GM12878 (cell line): ENCODE measurements around the gene PIAS2. TPM values are rescaled to one million over a fixed set of nuclear protein-coding genes. Genes with fewer than 3 reads are reported as not detected.

Source experiments
- ATAC-seq: fragments of 200-7000 bp; cut with Tn5 transposase; 3 replicates; pipeline ENCODE4 v1.9.1; 2020; ENCODE audit warnings: mild to moderate bottlenecking, moderate library complexity
- BruUV-seq: library from RNA; stranded (reverse); fragments of 400-500 nt; replicated peaks from 2 replicates; lab custom pipeline; 2021; lab: Mats Ljungman, UMichigan
- CTCF ChIA-PET: fragments of 300-600 bp; sonication (Branson Sonifier 250); formaldehyde crosslinking; extraction: SDS; loops from one replicate; lab custom pipeline; 2021; ENCODE audit warnings: inconsistent platforms; lab: Yijun Ruan, JAX
- POLR2A ChIA-PET: fragments of 350-600 bp; formaldehyde crosslinking; extraction: SDS; loops from one replicate; lab custom pipeline; 2021; ENCODE audit warnings: inconsistent platforms; lab: Charles Lee
- RAD21 ChIA-PET: fragments of 300-600 bp; sonication (Branson Sonifier 250); formaldehyde crosslinking; loops from one replicate; lab custom pipeline; 2023; ENCODE audit warnings: antibody characterized with exemption; ENCODE audit not compliant: unreplicated experiment; lab: Charles Lee
- SMC1A ChIA-PET: fragments of 300-600 bp; sonication (Branson Sonifier 250); formaldehyde crosslinking; loops from one replicate; lab custom pipeline; 2023; ENCODE audit not compliant: unreplicated experiment, uncharacterized antibody; lab: Charles Lee
- DNase-seq: peaks from one replicate; pipeline ENCODE4 v3.0.0-alpha.2; 2011; ENCODE audit warnings: low read depth, low spot score
- FAIRE-seq: peaks from 3 replicates; lab custom pipeline; 2011; peaks lifted over from hg19 to GRCh38; lab: Jason Lieb, UNC
- H2AFZ ChIP-seq: 2 replicates; pipeline ENCODE4 v1.6.0; 2011; ENCODE audit warnings: low read depth, low read length, control low read depth; ENCODE audit not compliant: control insufficient read depth
- H3K27ac ChIP-seq: 2 replicates; pipeline ENCODE4 v1.5.1; 2011; ENCODE audit warnings: control low read depth; ENCODE audit not compliant: control insufficient read depth, insufficient read depth
- H3K27me3 ChIP-seq, 2 experiments: replicated peaks in 1 of 2; 2 replicates each; pipeline versions ENCODE4 v1.6.0 to v1.6.1; 2011; ENCODE audit warnings: low read length in 1 of 2; ENCODE audit not compliant: control insufficient read depth in 2 of 2, insufficient read depth in 2 of 2
- H3K36me3 ChIP-seq, 2 experiments: 2 replicates each; pipeline ENCODE4 v1.5.1; 2011; ENCODE audit warnings: low read length in 1 of 2; ENCODE audit not compliant: control insufficient read depth in 2 of 2, insufficient read depth in 2 of 2
- H3K4me1 ChIP-seq: 2 replicates; pipeline ENCODE4 v1.6.1; 2011; ENCODE audit warnings: mild to moderate bottlenecking, low read length, moderate library complexity, mixed read lengths; ENCODE audit not compliant: control insufficient read depth, insufficient read depth
- H3K4me2 ChIP-seq: 2 replicates; pipeline ENCODE4 v1.6.0; 2011; ENCODE audit warnings: control low read depth; ENCODE audit not compliant: control insufficient read depth, insufficient read depth
- H3K4me3 ChIP-seq: fragments of 200-600 bp; sonication (generic); 2 replicates; pipeline ENCODE4 v1.5.1; 2016
- H3K79me2 ChIP-seq: 2 replicates; pipeline ENCODE4 v1.6.0; 2011; ENCODE audit warnings: low read length; ENCODE audit not compliant: control insufficient read depth, insufficient read depth
- H3K9ac ChIP-seq: 2 replicates; pipeline ENCODE4 v1.8.0; 2011; ENCODE audit warnings: low read length, control low read depth, mixed read lengths; ENCODE audit not compliant: control insufficient read depth, insufficient read depth
- H3K9me3 ChIP-seq: replicated peaks from 3 replicates; pipeline ENCODE4 v1.5.1; 2011; ENCODE audit warnings: mild to moderate bottlenecking, low read length; ENCODE audit not compliant: control insufficient read depth, insufficient read depth
- H4K20me1 ChIP-seq: 2 replicates; pipeline ENCODE4 v1.6.0; 2011; ENCODE audit not compliant: control insufficient read depth, insufficient read depth
- CBX3 ChIP-seq: fragments of 200-600 bp; sonication (generic); IDR thresholded peaks from 2 replicates; pipeline ENCODE4 v1.6.1; 2016; ENCODE audit warnings: low read depth, borderline replicate concordance
- EP300 ChIP-seq, 2 experiments: fragments of 150-350 bp in 1 of 2; IDR thresholded peaks; 2 replicates each; pipeline ENCODE4 v1.6.1; 2011 to 2012; ENCODE audit warnings: low read depth in 2 of 2, low read length in 2 of 2, borderline replicate concordance in 1 of 2, improper control_type of control experiment in 1 of 2, inconsistent platforms in 1 of 2; ENCODE audit not compliant: control insufficient read depth in 1 of 2
- FOS ChIP-seq: IDR thresholded peaks from 3 replicates; pipeline ENCODE4 v1.6.1; 2011; ENCODE audit warnings: borderline replicate concordance; ENCODE audit not compliant: insufficient read length; ENCODE audit errors: extremely low read depth
- FOXK2 ChIP-seq: fragments of 450-650 bp; IDR thresholded peaks from 2 replicates; pipeline ENCODE4 v1.6.1; 2017; ENCODE audit warnings: mild to moderate bottlenecking, moderate library complexity
- KAT2A ChIP-seq: conservative IDR thresholded peaks from 2 replicates; pipeline ENCODE4 v1.6.1; 2011; ENCODE audit warnings: low read depth, low read length; ENCODE audit not compliant: control insufficient read depth
- PAX8 ChIP-seq: fragments of 450-650 bp; IDR thresholded peaks from 2 replicates; pipeline ENCODE4 v1.6.1; 2017; ENCODE audit warnings: mild to moderate bottlenecking, moderate library complexity
- POLR2AphosphoS5 ChIP-seq: IDR thresholded peaks from 2 replicates; pipeline ENCODE4 v1.6.1; 2011; ENCODE audit warnings: mild to moderate bottlenecking, low read length, inconsistent platforms
- POU2F2 ChIP-seq: IDR thresholded peaks from 3 replicates; pipeline ENCODE4 v1.6.1; 2011; ENCODE audit warnings: low read depth, mild to moderate bottlenecking, low read length, borderline replicate concordance
- RBBP5 ChIP-seq: fragments of 200-600 bp; sonication (generic); conservative IDR thresholded peaks from 2 replicates; pipeline ENCODE4 v1.6.1; 2016
- SMAD5 ChIP-seq: IDR thresholded peaks from 2 replicates; pipeline ENCODE4 v1.6.1; 2016; ENCODE audit warnings: antibody characterized with exemption, low read depth
- SMARCA5 ChIP-seq: fragments of 450-650 bp; IDR thresholded peaks from 2 replicates; pipeline ENCODE4 v1.6.1; 2017; ENCODE audit warnings: mild to moderate bottlenecking
- SREBF1 ChIP-seq: IDR thresholded peaks from 2 replicates; pipeline ENCODE4 v1.6.1; 2012; ENCODE audit warnings: mild to moderate bottlenecking, low read length
- TAF1 ChIP-seq: IDR thresholded peaks from 2 replicates; pipeline ENCODE4 v1.6.1; 2011; ENCODE audit warnings: mild to moderate bottlenecking, low read depth, low read length, borderline replicate concordance
- TARDBP ChIP-seq: IDR thresholded peaks from 2 replicates; pipeline ENCODE4 v1.6.1; 2016; ENCODE audit warnings: borderline replicate concordance
- TBL1XR1 ChIP-seq: IDR thresholded peaks from 2 replicates; pipeline ENCODE4 v1.6.1; 2012; ENCODE audit warnings: low read depth, low read length, improper control_type of control experiment
- ZNF384 ChIP-seq: IDR thresholded peaks from 2 replicates; pipeline ENCODE4 v1.6.1; 2012; ENCODE audit warnings: low read depth, mild to moderate bottlenecking, low read length, improper control_type of control experiment, borderline replicate concordance
- WGBS: methylation state at CpG from one replicate; pipeline ENCODE4 v1.1.6; 2016; ENCODE audit warnings: low lambda C conversion rate; ENCODE audit not compliant: insufficient replicate concordance, insufficient coverage; ENCODE audit errors: missing lambda C conversion rate; 5-methylcytosine and 5-hydroxymethylcytosine counted together
- in situ Hi-C: fragments of 300-500 bp; cut with MboI; formaldehyde crosslinking; loops from 9 replicates; pipeline ENCODE4 v1.14.3; 2018; ENCODE audit warnings: mixed read lengths
- intact Hi-C: fragments of 100-400 bp; cut with micrococcal nuclease; formaldehyde crosslinking; loops from one replicate; pipeline ENCODE4 v1.14.2; 2022; ENCODE audit not compliant: unreplicated experiment
- polyA plus RNA-seq, 11 experiments: library from polyadenylated mRNA; depleted of rRNA in 4 of 11; unstranded in 6 of 11; stranded (reverse) in 5 of 11; fragments of >200 nt; fragmentation: Nextera tagmentation in 4 of 11; fragmentation: Illumina TruSeq in 1 of 11; extraction: Ambion mirVana in 4 of 11; extraction: Trizol in 1 of 11; gene quantifications; 1 replicate in 1 of 11; 2 replicates in 10 of 11; pipeline versions ENCODE4 v1.2.1 to v1.2.3, GENCODE V29; 2011 to 2016; ENCODE audit warnings: inconsistent platforms in 2 of 11, missing spikeins in 2 of 11, low read depth in 1 of 11
- total RNA-seq, 4 experiments: library from RNA; depleted of rRNA in 3 of 4; stranded (reverse); fragments of >200 nt in 3 of 4; fragmentation: Illumina TruSeq in 1 of 4; extraction: Trizol in 1 of 4; gene quantifications; 2 replicates each; pipeline versions ENCODE4 v1.2.1 to v1.2.3, GENCODE V29; 2013 to 2021
- TF ChIP-seq, protein P1 (sequence below), 3 experiments: IDR thresholded peaks in 2 of 3; conservative IDR thresholded peaks in 1 of 3; 2 replicates each; pipeline ENCODE4 v1.5.1; 2011; ENCODE audit warnings: low read depth in 3 of 3, low read length in 3 of 3, mild to moderate bottlenecking in 3 of 3, control low read depth in 2 of 3, moderate library complexity in 2 of 3, inconsistent platforms in 1 of 3, mixed read lengths in 1 of 3; ENCODE audit not compliant: control insufficient read depth in 2 of 3, insufficient read depth in 1 of 3; ENCODE audit errors: extremely low read depth in 1 of 3

PIAS2 gene
- total and polyA plus RNA-seq, 10 of the 15 experiments (the other 5 are each of a cell fraction or from before 2014, with no cell fraction given): 4.0 to 31.8 (median 22.4) TPM

DNA sequence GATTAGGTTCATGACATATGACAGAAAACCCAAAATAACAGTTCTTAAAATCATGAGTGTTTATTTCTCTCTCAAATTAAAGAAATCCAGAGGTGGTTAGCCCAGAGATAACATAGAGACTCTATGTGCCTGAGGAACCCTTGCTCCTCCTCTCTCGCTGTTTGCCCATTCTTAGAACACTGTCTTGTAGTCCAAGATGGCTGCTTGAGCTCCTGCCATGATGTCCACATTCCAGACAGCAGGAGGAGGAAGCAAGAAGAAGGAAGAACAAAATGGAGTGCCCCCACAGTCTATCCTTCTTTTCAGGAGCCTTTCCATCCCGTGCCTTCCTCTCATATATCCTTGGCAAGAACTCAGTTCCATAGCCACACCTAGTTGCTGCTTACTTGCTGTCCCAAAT is 146.6 kb downstream of the PIAS2 start:
- CTCF ChIA-PET: no interaction called here
- no TSS peak for BruUV-seq
- intact Hi-C loops: no loop called here
- no peak for FAIRE-seq
- WGBS: 66% methylated on average over 2 of the region's 2 CpGs
- Histone ChIP-seq H3K4me1 (no peaks in the 10 kb centered on the region), H3K36me3 (no peaks in the 10 kb centered on the region), H3K27me3 (no peaks in the 10 kb centered on the region), H3K4me3 (no peak overlapping the region), H2AFZ (no peak overlapping the region), H3K4me2 (no peak overlapping the region), H3K27ac (no peak overlapping the region), H3K9ac (no peak overlapping the region), H3K79me2 (no peaks in the 10 kb centered on the region), H3K9me3 (no peaks in the 10 kb centered on the region), H4K20me1 (no peaks in the 10 kb centered on the region)
- POLR2A ChIA-PET: no interaction called here
- SMC1A ChIA-PET: no interaction called here
- ATAC-seq: no peak
- in situ Hi-C loops: no loop called here
- DNase-seq: no peak
- RAD21 ChIA-PET: interaction anchor here (1.5 kb wide), 1 partner anchor 147 kb away, joined by 5 read pairs; the partner anchor contains the start of genes KATNAL2 and PIAS2
- no peak for TF ChIP-seq FOXK2

DNA sequence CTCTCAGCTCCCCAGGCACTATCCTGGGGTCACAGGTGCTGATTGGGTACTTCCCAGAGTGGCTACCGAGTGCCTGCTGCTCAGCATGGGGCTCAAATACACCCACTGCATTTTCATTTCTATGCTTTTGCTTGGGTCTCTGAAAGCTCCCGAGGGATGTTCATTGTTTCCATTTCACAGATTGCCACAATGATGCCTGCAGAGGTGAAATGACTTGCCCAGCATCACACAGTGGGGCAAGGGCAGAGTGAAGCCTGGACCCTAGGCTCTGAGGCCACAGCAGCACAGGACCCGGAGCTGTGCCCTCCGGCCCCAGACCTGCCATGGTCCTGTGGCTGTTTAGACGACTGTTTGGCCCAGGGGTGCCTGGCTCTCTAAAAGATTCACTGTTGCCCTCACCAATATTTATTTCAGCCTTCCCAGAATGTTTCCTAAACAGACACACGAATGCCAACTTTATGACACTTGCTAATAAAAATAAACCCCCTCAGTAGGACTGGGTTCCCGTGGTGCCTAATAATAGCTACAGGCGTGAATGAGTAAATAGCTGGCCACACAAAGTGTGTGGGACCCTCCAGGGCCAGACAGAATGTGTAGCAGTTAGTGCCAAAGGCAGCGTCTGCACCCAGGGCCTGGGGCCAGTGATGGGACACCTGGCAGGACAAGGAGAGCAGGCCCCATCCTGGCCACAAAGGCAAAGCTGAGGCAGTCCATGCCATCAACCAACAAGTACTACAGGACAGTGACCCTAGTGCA is 149.0 kb downstream of the PIAS2 start:
- ChIA-PET POLR2A (no interaction called here), CTCF (no interaction called here), RAD21 (no interaction called here), SMC1A (no interaction called here)
- in situ Hi-C loops (no loop called here), intact Hi-C loops (no loop called here)
- ATAC-seq (no peak; the same call in 2 of the 3 replicates), FAIRE-seq (no peak), DNase-seq (no peak)
- Histone ChIP-seq H3K79me2 (no peaks in the 10 kb centered on the region), H3K9me3 (no peaks in the 10 kb centered on the region), H3K4me1 (no peaks in the 10 kb centered on the region), H3K36me3 (no peaks in the 10 kb centered on the region), H3K27ac (no peak overlapping the region), H3K9ac (no peak overlapping the region), H2AFZ (no peak overlapping the region), H3K4me3 (no peak overlapping the region), H4K20me1 (no peaks in the 10 kb centered on the region; the same call in 1 of the 2 replicates), H3K4me2 (no peak overlapping the region), H3K27me3 (no peaks in the 10 kb centered on the region; a peak in 1 of 4 replicates)
- BruUV-seq: no TSS peak
- 7% methylated on average over 9 of the region's 9 CpGs for whole genome bisulfite sequencing
- TF ChIP-seq CBX3: no peak
- no peak for TF ChIP-seq FOS
- TF ChIP-seq TAF1: no peak
- no peak for TF ChIP-seq ZNF384
- no peak for TF ChIP-seq TBL1XR1
- no peak for TF ChIP-seq SREBF1
- no peak for TF ChIP-seq POU2F2
- no peak for TF ChIP-seq SMARCA5
- no peak for TF ChIP-seq POLR2AphosphoS5
- TF ChIP-seq PAX8: no peak
- TF ChIP-seq KAT2A: no peak
- TF ChIP-seq TARDBP: no peak
- TF ChIP-seq, protein P1, sequence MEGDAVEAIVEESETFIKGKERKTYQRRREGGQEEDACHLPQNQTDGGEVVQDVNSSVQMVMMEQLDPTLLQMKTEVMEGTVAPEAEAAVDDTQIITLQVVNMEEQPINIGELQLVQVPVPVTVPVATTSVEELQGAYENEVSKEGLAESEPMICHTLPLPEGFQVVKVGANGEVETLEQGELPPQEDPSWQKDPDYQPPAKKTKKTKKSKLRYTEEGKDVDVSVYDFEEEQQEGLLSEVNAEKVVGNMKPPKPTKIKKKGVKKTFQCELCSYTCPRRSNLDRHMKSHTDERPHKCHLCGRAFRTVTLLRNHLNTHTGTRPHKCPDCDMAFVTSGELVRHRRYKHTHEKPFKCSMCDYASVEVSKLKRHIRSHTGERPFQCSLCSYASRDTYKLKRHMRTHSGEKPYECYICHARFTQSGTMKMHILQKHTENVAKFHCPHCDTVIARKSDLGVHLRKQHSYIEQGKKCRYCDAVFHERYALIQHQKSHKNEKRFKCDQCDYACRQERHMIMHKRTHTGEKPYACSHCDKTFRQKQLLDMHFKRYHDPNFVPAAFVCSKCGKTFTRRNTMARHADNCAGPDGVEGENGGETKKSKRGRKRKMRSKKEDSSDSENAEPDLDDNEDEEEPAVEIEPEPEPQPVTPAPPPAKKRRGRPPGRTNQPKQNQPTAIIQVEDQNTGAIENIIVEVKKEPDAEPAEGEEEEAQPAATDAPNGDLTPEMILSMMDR (IDR thresholded peaks at IDR 0.05 in 2 of 3, conservative IDR thresholded peaks at IDR 0.05 in 1 of 3; ENCODE audit: control insufficient read depth in 2 of 3, extremely low read depth in 1 of 3, insufficient read depth in 1 of 3, low read depth in 3 of 3, low read length in 3 of 3): no peak
- no peak for TF ChIP-seq SMAD5
- TF ChIP-seq RBBP5: no peak
- no peak for TF ChIP-seq EP300 (IDR thresholded peaks at IDR 0.05; ENCODE audit: borderline replicate concordance in 1 of 2, control insufficient read depth in 1 of 2, low read depth in 2 of 2, low read length in 2 of 2)
